Islet of Langerhans (tissue), 1 donor: ENCODE data around the gene PLPPR5.
"Not testable (repeated sequence)": the region's sequence is repeated elsewhere in the genome, so short reads cannot be mapped to it uniquely, and the experiment has no call there.

Experiments used
- FAIRE-seq: peaks from one replicate; lab custom pipeline; 2011; peaks lifted over from hg19 to GRCh38; lab: Jason Lieb, UNC

Gene PLPPR5

GRCh38 chr1:99004861-99005442, at the start of gene PLPPR5:
TSS of gene PLPPR5 (minus strand) at chr1:99004861. CDS start at chr1:99004671, 190 bp downstream.
- FAIRE-seq: no peak

DNA sequence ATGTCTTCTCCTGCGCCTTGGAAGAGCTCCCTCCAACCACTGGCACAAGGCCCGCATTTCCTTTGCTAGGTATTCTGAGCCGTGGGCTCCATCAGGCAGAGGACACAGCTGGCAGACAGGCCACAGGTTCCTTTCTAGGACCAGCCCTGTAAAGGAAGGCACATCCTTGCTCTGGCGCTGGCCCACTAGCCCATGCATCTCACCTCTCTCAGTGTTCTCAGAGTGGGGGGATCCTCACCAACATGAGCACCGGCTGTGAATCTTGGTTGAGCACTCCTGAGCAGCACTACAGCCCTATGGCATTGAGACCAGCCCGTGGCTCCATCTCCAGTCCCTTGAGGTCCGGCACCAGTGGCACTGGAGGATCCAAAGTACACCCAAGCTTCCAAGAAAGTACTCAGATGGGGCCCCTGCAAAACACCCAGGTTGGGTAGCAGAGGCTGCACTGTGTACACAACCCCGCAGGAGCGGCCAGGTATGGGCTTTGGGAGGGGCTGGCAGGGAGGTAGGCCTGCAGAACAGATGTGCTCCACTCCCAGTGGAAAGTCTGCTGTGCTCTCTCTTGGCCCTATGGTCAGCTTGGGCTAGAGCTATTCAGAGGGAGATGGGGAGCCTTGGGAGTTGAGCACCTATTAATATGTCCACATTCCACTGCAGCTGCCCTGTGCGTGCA, 47.1 kb upstream of the PLPPR5 start:
- no peak for FAIRE-seq

GRCh38 chr1:99049745-99050144, 45.1 kb upstream of the PLPPR5 start:
- no peak for FAIRE-seq

DNA sequence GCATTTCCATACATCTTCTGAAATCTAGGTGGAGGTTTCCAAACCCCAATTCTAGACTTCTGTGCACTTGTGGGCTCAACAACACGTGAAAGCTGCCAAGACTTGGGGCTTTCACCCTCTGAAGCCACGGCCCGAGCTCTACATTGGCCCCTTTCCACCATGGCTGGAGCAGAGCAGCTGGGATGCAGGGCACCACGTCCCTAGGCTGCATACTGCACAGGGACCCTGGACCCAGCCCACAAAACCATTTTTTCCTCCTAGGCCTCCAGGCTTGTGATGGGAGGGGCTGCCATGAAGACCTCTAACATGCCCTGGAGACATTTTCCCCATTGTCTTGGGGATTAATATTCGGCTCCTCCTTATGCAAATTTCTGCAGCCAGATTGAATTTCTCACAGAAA, 32.1 kb upstream of the PLPPR5 start:
- FAIRE-seq: not testable (repeated sequence)

GRCh38 chr1:99018313-99018712, 13.7 kb upstream of the PLPPR5 start:
- no peak for FAIRE-seq

DNA sequence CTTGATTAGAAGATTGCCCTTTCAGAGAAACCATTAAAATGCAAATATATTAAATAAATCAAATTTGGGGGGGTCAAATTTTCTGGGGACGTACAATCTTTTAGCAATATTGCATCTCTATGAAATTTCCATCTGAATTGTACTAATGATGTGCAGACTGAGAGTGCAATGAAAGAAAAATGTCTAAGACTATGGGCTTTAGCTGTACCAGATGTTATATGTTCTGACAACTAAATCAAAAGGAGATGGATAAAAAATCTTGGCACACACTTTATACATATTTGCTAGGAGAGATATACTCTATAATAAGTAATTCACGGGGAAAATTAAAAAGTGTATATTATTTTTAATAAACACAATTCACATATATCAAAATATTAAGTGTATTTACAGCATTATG, 13.0 kb upstream of the PLPPR5 start:
- FAIRE-seq: no peak

- no peak for FAIRE-seq
These were observed 6.0 kb upstream of the PLPPR5 start for GRCh38 chr1:99010679-99011078.

- no peak for FAIRE-seq
These were observed 2.7 kb upstream of the PLPPR5 start for GRCh38 chr1:99007366-99007765.

DNA sequence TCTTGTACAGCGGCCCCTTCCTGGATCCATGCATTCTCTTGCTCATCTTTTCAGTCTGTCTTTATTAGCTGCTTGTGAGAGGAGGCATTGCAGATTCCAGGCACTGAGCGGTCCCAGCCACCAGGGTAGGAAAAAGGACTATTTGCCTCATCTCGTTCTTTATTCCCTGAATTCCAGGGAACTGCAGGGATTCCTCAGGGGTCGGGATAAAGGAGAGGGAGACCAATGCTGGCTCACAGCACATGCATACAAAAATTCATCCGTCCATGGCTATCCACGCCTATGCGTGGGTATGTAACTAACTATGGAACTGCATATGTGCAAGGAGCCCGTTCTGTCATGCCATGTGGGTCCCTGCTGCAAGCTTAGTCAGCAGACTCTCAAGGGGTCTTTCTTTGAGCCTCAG, 879 bp upstream of the PLPPR5 start:
- no peak for FAIRE-seq

DNA sequence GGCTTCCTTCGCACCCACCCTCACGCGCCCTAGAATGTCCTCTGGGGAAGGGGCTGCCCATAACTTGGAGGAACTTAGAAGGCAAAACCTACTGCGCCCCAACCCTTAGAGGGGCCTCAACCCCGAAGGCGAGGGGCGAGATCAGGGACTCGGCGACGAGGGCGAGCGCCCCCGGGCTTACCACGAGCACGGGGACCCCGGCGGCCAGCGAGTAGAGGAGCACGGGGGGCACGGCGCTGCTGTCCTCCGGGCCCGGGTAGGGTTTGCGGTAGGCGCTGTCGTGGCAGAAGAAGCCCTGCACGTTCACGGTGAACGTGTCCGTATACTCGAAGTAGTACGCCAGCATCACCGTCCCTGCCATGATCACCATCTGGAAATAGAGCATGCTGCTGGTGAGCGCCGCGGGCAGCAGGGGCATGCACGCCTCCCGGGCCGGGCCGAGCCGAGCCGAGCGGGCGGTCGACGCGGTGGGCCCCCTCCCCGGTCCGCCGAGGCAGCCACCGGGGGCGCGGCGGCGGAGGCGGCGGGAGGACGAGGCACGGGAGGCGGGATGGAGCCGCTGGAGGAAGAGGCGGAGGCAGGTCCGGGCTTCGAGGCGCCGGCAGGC, 304 bp downstream of the PLPPR5 start:
- FAIRE-seq: no peak

- FAIRE-seq: no peak
These were observed 944 bp downstream of the PLPPR5 start for GRCh38 chr1:99003581-99004253.

- FAIRE-seq: no peak
These were observed 11.8 kb downstream of the PLPPR5 start for GRCh38 chr1:98992844-98993243.

GRCh38 chr1:98991127-98992012, 13.3 kb downstream of the PLPPR5 start:
- no peak for FAIRE-seq

DNA sequence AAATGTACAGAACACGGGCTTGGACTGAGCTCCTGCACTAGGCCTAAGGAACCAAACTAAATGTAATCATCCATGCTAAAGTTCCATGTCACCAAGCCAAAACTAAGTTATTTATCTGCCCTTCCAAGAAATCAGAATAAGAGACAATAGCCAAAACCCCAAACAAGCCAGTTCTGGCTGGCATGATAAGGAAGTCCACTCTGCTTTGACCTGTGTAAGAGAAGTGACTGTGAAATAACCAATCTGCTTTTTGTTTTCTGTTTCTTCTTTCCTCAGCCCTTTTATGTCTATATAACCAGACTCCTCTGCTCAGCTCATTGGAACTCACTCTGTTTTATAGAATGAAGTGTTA, 15.1 kb downstream of the PLPPR5 start:
- no peak for FAIRE-seq

DNA sequence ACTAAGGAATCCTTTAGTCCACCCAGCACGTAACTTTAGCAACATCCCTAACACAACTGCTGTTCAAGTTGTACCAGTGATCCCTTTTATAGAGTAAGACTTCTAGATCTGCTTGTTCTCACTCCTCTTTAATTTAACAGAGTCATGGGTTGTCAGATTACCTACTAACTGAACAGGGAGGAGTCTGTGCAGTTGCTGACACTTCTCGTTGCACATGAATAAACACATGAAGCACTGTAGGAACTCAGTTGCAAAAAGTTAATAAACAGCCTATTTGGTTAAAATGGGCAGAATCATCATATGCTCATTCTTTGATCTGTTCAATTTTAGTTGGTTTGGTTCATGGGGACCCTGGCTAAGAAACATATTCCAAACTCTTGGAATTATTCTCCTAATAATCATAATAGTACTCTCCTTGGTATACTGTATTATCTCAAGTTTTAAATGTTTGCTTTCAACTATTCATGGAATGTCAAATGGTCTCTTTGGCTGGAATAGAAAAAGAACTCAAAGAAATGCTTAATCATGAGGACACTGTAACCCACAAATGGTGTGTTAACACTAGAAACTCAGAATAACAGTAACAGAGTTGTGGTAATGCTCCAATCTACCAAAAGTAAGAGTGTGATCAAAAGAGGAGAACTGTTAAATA, 15.6 kb downstream of the PLPPR5 start:
- FAIRE-seq: no peak

GRCh38 chr1:98985687-98986086, 19.0 kb downstream of the PLPPR5 start:
- no peak for FAIRE-seq

DNA sequence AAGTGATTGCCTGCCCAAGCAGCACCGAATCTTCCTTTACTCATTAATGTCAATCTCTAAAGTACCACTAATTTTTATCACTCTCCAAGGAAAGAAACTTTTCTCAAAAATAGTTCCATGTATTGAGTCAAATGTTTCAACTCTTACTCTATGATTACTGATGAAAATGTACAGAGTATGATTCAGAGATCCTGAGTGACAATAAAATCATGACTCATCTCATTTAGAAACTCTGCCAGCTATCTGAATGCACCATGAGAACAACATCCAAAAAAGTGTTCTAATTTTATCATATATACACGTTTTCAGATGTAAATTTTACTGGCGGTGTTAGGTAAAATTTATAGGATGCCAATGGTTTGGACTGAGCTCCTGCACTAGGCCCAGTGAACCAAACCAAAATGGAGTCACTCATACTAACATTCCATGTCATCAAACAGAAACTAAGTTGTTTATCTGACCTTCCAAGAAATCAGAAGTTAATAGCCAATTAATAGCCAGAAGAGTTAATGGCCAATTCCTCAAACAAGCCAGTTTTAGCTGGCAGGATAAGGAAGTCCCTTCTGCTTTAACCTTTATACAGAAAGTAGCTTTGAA, 22.6 kb downstream of the PLPPR5 start:
- no peak for FAIRE-seq

- no peak for FAIRE-seq
These were observed 25.2 kb downstream of the PLPPR5 start for GRCh38 chr1:98979463-98979862.

- FAIRE-seq: no peak
These were observed 28.9 kb downstream of the PLPPR5 start for GRCh38 chr1:98975810-98976209.

GRCh38 chr1:98975113-98975512, 29.5 kb downstream of the PLPPR5 start:
- FAIRE-seq: no peak

GRCh38 chr1:98969798-98970490, 34.7 kb downstream of the PLPPR5 start:
- no peak for FAIRE-seq
